HL-60/S4 treated with retinoic acid at 250 ng/mL for 4 days and 3 days (cell line): Measurements from ENCODE around the gene DPP7.
"Not testable (repeated sequence)": the region's sequence is repeated elsewhere in the genome, so short reads cannot be mapped to it uniquely, and the experiment has no call there.

ENCODE experiments used
- in situ Hi-C: fragments of 300-500 bp; cut with MboI; formaldehyde crosslinking; loops from 2 replicates; pipeline ENCODE4 v1.7.0; 2022; ENCODE audit warnings: low sequenced_read_pairs

The DPP7 gene

DNA sequence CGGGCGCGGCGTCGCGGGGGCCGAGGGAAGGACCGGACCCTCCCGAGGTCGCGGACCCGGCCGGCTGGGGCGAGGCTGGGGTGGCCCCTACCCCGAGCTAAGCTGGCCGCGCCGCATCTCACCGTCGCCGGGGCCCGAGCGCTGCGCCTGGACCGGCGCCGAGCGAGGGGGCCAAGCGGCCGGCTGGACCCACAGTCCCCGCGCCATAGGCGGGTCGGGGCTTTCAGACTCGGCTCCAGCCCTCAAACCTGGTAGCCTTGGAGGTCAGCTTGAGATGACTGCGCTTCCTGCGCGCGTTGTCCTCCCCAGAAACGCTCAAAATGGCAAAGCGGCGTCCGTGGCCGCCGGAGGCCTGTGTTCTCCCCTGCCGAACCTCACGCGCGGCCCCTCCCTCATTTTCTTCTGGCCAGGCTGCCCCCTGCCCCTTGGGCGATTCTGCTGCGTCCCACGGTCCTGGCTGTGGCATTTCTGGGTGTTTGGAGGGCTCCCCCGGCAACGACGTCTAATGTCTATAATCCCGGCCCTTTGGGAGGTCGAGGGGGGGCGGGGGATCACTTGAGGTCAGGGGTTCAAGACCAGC lies 15.7 kb upstream of the DPP7 start:
- in situ Hi-C loops, result no loop called here

DNA sequence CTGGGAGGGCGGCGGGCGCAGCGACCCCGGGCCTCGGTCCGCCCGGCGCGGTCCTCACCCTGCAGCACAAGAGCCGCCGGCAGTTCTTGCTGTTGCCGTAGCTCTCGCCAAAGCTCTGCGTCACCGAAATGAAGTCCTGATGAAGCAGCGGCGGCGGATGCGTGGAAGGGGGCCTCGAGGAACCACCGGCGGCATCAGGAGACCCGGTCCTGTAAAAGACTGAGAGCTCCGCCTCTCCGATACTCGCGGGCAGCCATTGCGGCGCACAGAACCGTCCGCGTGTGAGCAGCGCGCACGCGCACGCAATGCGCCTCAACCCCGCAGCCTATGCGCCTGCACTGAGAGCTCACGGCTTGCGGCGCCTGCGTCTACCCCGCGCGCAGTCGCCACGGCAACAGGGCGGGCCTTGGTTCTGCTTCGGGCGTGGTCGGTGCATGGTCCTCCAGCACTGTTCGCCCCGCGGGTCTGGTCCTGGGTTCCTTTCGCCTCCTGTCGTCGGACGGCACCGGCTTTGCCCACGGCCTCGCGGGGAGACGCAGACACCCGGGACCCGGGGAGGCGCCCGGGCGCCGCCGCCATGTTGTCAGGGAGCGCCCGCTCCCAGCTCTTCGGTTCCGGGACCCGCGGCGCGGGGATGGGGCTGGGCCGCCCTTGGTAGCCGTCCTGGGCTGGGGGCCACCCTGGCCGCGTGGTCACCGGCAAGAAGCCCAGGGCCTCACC lies 15.1 kb upstream of the DPP7 start:
- in situ Hi-C loops, result no loop called here

DNA sequence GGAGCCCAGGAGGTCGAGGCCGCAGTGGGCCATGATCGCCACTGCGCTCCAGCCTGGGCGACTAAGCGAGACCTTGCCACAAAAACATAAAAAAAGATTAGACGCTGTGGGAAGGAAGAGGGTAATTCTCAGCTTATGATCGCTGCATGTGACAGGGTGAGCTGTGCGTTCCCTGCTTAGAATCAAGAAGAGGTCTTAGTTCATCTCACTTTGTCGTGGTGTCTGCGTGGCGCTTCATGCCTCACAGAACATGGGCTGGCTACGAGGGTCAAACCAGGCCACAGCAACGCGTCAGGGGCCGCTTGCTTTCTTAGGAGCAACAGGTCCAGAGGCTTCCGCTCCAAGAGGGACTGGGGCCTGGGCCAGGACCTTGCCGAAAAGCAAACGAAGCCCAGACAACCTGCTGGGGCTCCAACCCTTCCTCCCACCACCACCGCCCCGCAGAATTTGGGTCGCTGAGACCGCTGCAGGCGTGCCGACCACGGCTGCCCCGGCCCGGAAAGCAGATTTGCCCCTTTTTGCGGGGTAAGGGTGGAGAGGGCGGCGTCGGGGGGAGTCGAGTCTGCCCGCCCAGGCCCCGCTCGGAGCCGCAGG lies 14.4 kb upstream of the DPP7 start:
- in situ Hi-C loops, result no loop called here

DNA sequence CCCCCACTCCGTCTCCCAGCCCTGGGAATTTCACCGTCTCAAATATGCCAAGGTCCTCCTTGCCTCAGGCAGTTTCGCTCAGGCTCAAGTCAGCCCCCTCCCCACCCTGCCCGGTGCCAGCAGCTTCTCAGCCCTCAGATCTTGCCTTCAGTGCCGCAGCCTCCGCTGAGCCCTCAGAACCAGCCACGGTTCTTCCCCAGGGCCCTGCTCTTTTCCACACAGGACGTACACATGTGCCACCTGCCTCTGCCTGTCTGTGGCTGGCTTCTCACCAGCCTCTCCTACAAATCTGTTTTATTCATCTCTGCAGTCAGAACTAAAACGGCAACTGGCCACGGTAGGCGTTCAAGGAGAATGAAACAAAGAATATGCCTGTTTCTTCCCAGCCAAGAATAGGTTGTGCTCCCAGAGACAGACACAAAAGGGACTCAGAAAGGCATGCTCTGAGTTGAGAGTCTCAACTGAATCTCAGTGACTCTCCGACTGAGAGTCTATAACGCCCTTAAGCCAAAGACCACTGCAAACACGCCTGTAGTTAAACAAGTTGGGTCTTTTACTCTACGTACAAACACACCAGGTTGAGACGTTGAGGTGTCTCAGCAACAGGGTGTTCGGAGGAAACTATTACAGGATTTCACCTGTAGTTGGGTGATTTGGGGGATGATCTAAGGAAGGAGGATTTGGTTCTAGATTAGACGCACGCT lies 13.8 kb upstream of the DPP7 start:
- in situ Hi-C loops, result no loop called here

DNA sequence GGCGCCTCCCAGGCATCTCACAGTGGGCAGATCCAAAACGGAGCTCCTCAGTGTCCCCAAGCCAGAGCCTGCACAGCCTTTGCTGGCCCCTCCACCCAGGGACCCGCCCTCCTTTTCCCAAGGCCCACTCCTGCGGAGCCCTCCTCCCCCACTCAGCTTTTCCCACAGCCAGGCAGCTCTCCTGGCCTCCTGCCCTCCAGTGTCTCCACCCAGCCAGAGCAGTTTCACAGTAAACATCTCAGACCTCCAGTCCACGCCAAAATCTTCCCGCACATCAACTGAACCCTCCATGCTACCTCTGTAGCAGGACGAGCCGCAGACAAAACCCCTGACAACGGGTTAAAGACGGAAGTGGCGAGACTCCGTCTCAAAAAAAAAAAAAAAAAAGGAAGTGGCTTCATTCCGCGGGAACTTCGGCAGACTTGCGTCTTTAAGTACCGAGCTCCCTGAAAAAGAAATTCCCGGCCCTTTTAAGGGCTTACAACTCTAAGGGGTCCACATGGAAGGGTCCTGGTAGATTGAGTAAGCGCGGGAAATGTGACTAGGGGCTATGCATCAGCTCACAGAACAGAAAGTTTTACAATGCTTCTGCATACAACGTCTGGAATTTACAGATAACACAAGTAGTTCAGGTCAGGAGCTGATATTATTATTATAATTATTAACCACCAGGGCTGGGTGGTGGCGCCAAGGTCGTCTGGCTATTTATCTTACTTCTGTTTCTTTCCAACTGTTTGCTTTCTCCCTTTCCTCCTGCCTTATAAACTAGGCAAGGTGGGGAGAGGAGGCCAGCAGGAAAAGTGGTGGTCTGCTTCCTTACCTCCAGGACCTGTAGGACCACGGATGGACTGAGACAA lies 13.0 kb upstream of the DPP7 start:
- in situ Hi-C loops, result no loop called here

DNA sequence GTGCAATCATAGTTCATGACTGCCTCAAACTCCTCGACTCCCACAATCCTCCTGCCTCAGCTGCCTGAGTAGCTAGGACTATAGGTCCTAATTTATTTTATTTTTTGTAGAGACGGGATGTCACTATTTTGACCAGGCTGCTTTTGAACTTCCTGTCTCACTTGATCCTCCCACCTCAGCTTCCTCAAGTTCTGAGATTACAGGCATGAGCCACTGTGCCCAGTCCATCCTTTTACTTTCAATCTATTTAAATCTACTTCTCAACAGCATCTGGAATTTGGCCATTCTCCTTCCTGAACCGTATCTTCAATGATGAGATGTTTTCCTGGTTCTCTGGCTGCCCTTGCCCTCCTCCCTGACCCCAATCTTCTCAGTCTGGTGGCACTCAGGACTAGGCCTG lies 12.3 kb upstream of the DPP7 start:
- in situ Hi-C loops, result no loop called here

DNA sequence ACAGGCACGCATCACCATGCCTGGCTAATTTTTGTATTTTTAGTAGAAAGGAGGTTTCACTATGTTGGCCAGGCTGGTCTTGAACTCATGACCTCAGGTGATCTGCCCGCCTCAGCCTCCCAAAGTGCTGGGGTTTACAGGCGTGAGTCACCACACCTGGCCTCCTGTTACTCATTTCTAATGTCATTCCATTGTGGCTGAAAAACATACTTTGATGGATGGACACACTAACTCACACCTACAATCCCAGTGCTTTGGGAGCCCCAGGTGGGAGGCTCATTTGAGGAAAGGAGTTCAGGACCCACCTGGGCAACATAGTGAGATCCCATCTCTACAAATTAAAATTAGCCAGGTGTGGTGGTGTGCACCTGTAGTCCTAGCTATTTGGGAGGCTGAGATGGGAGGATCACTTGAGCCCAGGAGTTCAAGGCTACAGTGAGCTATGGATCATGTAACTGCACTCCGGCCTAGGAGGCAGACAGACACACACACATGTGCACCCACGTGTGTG lies 9.5 kb upstream of the DPP7 start:
- in situ Hi-C loops, result loop anchor here (5.0 kb wide), 1 partner anchor 108 kb away; the partner anchor contains the start of gene SLC34A3

DNA sequence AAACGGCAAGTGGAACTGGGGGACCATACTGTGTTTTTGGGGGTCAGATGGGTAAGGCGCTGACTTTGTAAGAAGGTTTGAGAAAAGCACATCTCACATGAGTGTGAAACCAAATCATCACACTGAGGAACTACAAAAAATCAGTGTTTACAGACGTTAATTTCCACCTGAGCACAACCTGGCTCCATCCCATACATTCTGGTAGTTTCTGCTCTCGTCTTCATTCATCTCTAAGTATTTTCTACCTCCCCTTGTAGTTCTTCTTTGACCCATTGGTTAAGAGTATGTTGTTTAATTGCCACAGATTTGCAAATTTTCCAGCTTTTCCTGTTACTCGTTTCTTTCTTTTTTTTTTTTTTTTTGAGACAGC lies 8.9 kb upstream of the DPP7 start:
- in situ Hi-C loops, result loop anchor here (5.0 kb wide), 1 partner anchor 109 kb away; the partner anchor contains the start of gene SLC34A3

DNA sequence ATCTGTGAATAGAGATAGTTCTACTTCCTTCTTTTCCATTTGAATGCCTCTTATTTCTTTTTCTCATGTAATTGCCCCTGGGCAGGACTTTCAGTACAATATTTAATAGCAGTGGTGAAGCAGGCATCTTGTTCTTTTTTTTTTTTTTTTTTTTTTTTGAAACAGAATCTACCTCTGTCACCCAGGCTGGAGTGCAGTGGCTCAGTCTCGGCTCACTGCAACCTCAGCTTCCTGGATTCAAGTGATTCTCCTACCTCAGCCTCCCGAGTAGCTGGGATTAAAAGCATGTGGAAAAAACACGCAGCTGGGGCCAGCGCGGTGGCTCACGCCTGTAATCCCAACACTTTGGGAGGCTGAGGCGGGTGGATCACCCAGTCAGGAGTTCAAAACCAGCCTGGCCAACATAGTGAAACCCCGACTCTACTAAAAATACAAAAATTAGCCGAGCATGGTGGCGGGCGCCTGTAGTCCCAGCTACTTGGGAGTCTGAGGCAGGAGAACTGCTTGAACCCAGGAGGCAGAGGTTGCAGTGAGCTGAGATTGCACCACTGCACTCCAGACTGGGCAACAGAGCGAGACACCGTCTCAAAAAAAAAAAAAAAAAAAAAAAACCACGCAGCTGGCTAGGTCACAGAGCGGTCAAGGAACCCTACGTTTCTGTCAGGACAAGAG lies 8.4 kb upstream of the DPP7 start:
- in situ Hi-C loops, result loop anchor here (5.0 kb wide), 1 partner anchor 109 kb away; the partner anchor contains the start of gene SLC34A3

DNA sequence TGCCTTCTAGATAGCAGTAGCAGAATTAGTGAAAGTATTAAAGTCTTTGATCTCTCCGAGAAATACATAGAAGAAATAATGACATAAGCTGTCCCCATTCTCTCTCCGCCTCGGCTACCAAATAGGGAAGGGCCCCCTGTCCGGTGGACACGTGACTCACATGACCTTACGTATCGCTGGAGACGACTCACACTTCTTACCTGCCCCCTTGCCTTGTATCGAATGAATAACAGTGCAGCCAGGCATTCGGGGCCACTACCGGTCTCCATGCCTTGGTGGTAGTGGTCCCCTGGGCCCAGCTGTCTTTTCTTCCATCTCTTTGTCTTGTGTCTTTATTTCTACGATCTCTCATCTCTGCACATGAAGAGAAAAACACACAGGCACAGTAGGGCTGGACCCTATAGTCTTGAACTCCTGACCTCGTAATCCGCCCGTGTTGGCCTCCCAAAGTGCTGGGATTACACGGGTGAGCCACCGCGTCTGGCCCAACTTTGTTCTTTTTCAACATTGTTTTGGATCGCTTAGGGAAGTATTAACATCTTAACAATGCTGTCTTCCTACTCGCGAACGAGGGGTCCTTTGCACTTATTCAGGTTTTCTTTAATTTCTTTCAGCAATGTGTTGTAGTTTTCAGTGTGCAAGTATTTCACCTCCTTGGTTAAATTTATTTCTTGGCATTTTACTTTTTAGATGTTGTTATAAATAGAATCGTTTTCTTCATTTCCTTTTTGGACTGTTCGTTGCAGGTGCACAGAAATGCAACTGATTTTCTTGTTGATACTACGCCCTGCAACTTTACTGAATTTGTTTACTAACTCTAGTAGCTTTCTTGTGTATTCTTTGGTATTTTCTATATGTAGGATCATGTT lies 7.6 kb upstream of the DPP7 start:
- in situ Hi-C loops, result loop anchor here (5.0 kb wide), 1 partner anchor 110 kb away; the partner anchor contains the start of gene SLC34A3

DNA sequence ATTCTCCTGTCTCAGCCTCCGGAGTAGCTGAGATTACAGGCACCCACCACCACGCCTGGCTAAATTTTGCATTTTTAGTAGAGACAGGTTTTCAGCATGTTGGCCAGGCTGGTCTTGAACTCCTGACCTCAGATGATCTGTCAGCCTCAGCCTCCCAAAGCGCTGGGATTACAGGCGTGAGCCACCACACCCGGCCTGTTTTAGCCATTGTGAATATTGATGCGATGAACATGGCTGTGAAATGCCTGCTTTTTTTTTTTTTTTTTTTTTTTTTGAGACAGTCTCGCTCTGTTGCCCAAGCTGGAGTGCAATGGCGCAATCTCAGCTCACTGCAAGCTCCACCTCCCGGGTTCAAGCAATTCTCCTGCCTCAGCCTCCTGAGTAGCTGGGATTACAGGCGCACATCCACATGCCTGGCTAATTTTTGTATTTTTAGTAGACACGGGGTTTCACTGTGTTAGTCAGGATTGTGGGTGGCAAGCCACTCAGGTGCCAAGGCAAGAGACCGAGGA lies 3.6 kb upstream of the DPP7 start:
- in situ Hi-C loops, result not testable (repeated sequence)

DNA sequence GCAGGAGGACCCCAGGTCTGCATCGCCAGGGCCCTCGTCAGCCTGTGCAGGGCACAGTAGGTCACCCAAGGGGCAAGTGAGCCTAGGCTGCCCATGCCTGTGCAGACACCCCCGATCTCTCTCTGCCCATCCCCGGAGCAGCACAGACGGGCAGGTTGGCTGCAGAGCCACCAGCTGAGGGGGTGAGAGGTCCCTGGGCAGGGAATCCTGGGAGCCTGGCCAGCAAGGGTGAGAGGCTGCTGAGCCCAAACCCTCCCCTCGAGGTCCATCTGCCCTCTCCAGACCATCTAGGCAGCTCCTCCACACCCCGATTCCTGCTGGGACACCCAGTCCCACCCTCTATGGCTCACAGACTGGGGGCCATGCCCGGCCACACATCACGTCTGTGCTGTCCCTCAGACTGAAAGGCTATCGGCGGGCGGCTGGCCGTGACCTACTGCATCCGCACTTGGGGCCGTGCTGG lies 2.8 kb upstream of the DPP7 start:
- in situ Hi-C loops, result no loop called here

DNA sequence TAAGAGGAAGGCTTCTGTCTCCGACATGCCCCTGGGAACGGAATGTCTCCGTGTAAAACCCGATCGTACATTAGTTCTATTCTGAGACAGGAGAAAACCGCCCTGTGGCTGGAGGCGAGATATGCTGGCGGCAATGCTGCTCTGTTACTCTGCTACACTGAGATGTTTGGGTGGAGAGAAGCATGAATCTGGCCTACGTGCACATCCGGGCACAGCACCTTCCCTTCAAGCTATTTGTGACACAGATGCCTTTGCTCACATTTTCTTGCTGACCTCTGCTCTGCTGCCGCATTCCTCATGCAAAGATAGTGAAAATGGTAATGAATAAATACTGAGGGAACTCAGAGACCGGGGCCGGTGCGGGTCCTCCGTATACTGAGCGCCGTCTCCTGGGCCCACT lies 2.2 kb upstream of the DPP7 start:
- in situ Hi-C loops, result no loop called here

DNA sequence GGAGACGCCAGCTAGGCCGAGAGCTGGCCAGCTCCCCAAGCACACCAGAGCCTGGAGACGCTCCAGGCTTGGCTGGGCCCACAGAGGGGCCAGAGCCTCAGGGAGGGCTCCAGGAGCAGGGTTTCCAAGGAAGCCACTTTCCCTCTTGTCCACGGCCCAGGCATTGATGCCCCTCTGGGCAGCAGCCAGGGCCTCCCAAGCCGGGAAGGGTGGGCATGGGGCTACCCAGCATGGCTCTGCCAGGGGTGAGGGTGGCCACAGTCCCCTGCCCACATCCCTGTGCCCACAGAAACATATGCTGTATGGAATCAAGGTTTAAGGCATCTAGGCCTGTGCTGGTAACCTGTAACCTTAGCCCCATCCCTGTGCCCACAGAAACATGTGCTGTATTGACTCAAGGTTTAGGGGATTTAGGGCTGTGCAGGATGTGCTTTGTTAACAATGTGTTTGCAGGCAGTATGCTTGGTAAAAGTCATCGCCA lies 1.5 kb upstream of the DPP7 start:
- in situ Hi-C loops, result no loop called here

DNA sequence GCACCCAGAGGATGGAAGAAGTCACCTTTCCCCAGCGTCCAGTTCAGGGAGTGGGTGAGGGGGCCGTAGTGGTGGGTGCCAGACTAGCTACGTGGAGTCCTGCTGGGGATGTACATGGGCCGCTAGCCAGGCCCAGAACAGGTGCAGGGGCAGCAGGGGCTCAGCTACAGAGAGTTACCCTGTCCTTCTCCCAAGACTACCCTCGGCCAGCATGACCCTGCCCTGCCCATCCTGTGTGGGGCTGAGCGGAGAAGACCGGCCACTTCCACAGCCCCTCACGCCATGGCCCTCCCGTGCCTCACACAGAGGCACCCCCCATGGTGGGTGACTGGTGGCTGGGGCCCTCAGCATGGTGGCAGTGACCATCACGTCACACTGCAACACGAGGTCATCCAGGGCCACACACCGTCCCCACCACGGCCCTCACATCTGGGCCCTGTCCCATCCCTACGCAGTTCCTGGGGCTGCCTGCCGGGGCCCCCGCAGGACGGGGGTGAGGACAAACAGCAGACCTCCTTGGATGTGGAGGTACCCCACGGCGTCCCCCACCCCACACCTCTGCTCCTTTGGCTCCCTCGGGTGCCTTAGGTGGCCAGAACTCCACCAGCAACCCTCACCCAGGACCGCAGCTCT lies 977 bp upstream of the DPP7 start:
- in situ Hi-C loops, result no loop called here

DNA sequence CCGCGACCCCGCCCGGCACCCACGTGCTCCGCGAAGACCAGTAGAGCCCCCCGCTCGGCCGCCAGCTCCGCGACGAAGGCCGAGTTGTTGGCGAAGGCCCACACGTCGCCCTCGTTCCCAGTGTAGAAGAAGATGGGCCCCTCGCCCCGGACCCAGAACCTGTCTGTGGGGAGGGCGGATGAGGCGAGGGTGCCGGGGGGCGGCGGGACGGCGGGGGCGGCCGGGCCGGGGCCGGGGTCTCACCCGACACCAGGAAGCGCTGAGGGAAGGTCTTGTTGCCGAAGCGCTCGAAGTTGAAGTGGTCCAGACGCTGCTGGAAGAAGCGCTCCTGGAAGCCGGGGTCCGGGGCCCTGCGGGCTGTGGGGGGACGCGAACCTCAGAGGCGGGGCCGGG lies 317 bp downstream of the DPP7 start:
- in situ Hi-C loops, result no loop called here

DNA sequence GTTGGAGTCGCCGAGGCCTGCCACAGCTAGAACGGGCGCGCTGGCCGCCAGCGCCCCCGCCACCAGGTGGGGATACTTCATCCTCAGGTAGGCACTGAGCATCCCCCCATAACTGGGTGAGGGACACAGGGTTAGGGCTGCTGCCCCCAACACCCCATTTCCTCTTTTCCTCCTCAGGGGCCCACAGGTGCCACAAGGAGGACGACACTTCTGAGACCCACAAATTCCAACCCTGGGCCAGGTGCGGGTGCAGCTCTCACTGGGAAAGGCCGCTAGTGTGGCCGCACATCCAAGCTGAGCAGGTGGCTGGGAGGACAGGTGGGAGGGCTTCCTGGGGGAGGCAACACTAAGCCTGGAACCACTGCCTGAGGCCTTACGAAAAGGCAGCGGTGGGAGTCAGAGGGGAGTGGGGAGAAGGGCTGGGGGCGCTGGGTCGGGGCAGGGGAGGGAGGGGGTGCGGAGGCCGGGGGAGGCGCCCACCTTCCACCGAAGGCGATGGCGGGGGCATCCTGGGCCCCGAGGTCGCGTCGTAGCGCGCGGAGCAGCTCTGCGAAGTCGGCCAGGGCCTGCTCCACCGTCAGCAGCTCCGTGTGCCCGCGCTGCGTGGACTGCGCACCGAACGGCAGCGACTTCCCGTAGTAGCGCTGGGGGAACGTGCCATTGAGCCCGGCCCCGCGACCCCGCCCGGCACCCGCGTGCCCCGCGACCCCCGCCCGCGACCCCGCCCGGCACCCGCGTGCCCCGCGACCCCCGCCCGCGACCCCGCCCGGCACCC lies 961 bp downstream of the DPP7 start:
- in situ Hi-C loops, result no loop called here
